T-cell (primary cell): ENCODE measurements around the gene GRK6. TPM values are rescaled to one million over a fixed set of nuclear protein-coding genes. Genes with fewer than 3 reads are reported as not detected.
A peak's percentile ranks its signal among the peaks of the same experiment; 100 is the strongest.

Experiments
- ATAC-seq, 4 experiments: fragments of 200-7000 bp in 3 of 4; fragments of 150-1000 bp in 1 of 4; cut with Tn5 transposase; replicated peaks in 1 of 4; 1 replicate in 3 of 4; 2 replicates in 1 of 4; pipeline ENCODE4 v1.10.0; 2021; ENCODE audit warnings: moderate library complexity in 3 of 4, mild to moderate bottlenecking in 2 of 4, moderate number of reproducible peaks in 1 of 4
- CTCF ChIA-PET, 2 donors: fragments of 300-600 bp; sonication (Branson Sonifier 250); formaldehyde crosslinking; loops; one replicate each; lab custom pipeline; 2022; ENCODE audit warnings: antibody characterized with exemption in 2 of 2; lab: Charles Lee
- POLR2A ChIA-PET, 2 donors: fragments of 300-600 bp; sonication (Branson Sonifier 250); formaldehyde crosslinking; loops; one replicate each; lab custom pipeline; 2022; ENCODE audit warnings: antibody characterized with exemption in 2 of 2; lab: Charles Lee
- DNase-seq, 35 experiments: peaks; one replicate each; pipeline versions ENCODE4 v3.0.0 to v3.0.0-alpha.2; 2013 to 2023
- H3K27ac ChIP-seq: one replicate; pipeline ENCODE4 v1.5.1; 2013; ENCODE audit warnings: low read length
- H3K27me3 ChIP-seq, 2 experiments: replicated peaks in 1 of 2; 1 replicate in 1 of 2; 2 replicates in 1 of 2; pipeline versions ENCODE4 v1.6.1 to v1.7.0; 2013; ENCODE audit warnings: low read length in 1 of 2, mixed read lengths in 1 of 2; ENCODE audit not compliant: control insufficient read depth in 2 of 2, insufficient read depth in 2 of 2; ENCODE audit errors: extremely low read depth in 1 of 2
- H3K36me3 ChIP-seq, 2 donors: 1 replicate in 1 of 2; 2 replicates in 1 of 2; pipeline versions ENCODE4 v1.6.1 to v1.7.0; 2013; ENCODE audit warnings: low read length in 1 of 2; ENCODE audit not compliant: control insufficient read depth in 2 of 2, insufficient read depth in 1 of 2; ENCODE audit errors: extremely low read depth in 1 of 2
- H3K4me1 ChIP-seq, 2 experiments: 1 replicate in 1 of 2; 2 replicates in 1 of 2; pipeline versions ENCODE4 v1.6.1 to v1.7.0; 2013; ENCODE audit warnings: low read length in 2 of 2, mixed read lengths in 1 of 2; ENCODE audit not compliant: insufficient read depth in 2 of 2, control insufficient read depth in 1 of 2; ENCODE audit errors: extremely low read depth in 1 of 2
- H3K4me3 ChIP-seq, 2 donors: 1 replicate in 1 of 2; 2 replicates in 1 of 2; pipeline versions ENCODE4 v1.5.1 to v1.7.0; 2013; ENCODE audit warnings: mild to moderate bottlenecking in 2 of 2, low read length in 1 of 2, moderate library complexity in 1 of 2; ENCODE audit not compliant: control insufficient read depth in 1 of 2; ENCODE audit errors: extremely low read depth in 1 of 2
- H3K9me3 ChIP-seq: 2 replicates; pipeline ENCODE4 v1.7.0; 2013
- H3K27ac Mint-ChIP-seq, 2 donors: one replicate each; pipeline ENCODE4 v1.8.0; 2020 to 2021; ENCODE audit warnings: mild to moderate bottlenecking in 2 of 2, mixed read lengths in 2 of 2
- H3K27me3 Mint-ChIP-seq, 2 donors: one replicate each; pipeline ENCODE4 v1.8.0; 2021 to 2022; ENCODE audit warnings: mixed read lengths in 2 of 2
- H3K36me3 Mint-ChIP-seq: one replicate; pipeline ENCODE4 v1.8.0; 2021; ENCODE audit warnings: mixed read lengths
- H3K4me1 Mint-ChIP-seq, 3 donors: one replicate each; pipeline ENCODE4 v1.8.0; 2020 to 2022; ENCODE audit warnings: mixed read lengths in 3 of 3, mild to moderate bottlenecking in 1 of 3
- H3K4me3 Mint-ChIP-seq, 3 donors: one replicate each; pipeline ENCODE4 v1.8.0; 2020 to 2022; ENCODE audit warnings: mild to moderate bottlenecking in 3 of 3, mixed read lengths in 3 of 3, moderate library complexity in 3 of 3
- H3K9me3 Mint-ChIP-seq, 3 donors: one replicate each; pipeline ENCODE4 v1.8.0; 2020 to 2022; ENCODE audit warnings: mixed read lengths in 3 of 3
- WGBS: methylation state at CpG from one replicate; pipeline ENCODE4 v1.1.5; 2013; ENCODE audit warnings: missing lambda C conversion rate; ENCODE audit not compliant: insufficient coverage; 5-methylcytosine and 5-hydroxymethylcytosine counted together
- total RNA-seq, 35 experiments: library from RNA in 6 of 35; stranded (reverse) in 6 of 35; fragments of 120-200 nt in 1 of 35; gene quantifications; one replicate each; pipeline versions ENCODE4 v1.2.1 to v1.2.4 and lab custom pipeline; 2013 to 2026

GRK6 gene
- total RNA-seq, 5 donors from 2014 or later (not counting 1 experiment from before 2014, with no cell fraction given): 196 to 226 (median 216) TPM

GRCh38 chr5:177427211-177427822, 841 bp downstream of the GRK6 start:
- ATAC-seq: no peak
- Histone ChIP-seq H3K4me1 (peaks cover 41 to 74% of the 10 kb centered on the region in 2 experiments), H3K36me3 (peaks cover 4 to 30% of the 10 kb centered on the region in 2 donors), H3K9me3 (no peaks in the 10 kb centered on the region), H3K27ac (peak overlapping the region; percentile 84), H3K27me3 (no peaks in the 10 kb centered on the region), H3K4me3 (peak overlapping the region; percentile 68 to 85)
- no peaks in the 10 kb centered on the region for H3K9me3 Mint-ChIP-seq
- ChIA-PET POLR2A (interaction anchor here (1.0 to 2.1 kb wide), 3 partner anchors 14 to 18 kb away, joined by 3 to 9 read pairs (median 3); no protein-coding TSS in a partner anchor), CTCF (interaction anchor here in 1 of 2 donors (1.4 to 3.2 kb wide), 7 partner anchors 18 to 37 kb away, joined by 3 to 37 read pairs (median 17); partner anchors contain the start of gene PRR7)
- H3K4me1 Mint-ChIP-seq: peaks cover 58 to 70% (median 67%) of the 10 kb centered on the region in 3 donors
- H3K36me3 Mint-ChIP-seq: peaks cover 8% of the 10 kb centered on the region
- WGBS: 1% methylated on average over 10 of the region's 11 CpGs
- H3K27me3 Mint-ChIP-seq: no peaks in the 10 kb centered on the region
- no peak for DNase-seq
- peak overlapping the region; percentile 95 for H3K27ac Mint-ChIP-seq
- H3K4me3 Mint-ChIP-seq: peak overlapping the region; percentile 79 to 92 (median 86)

- Mint-ChIP-seq H3K9me3 (no peaks in the 10 kb centered on the region), H3K27ac (peak overlapping the region; percentile 95), H3K36me3 (peaks cover 8% of the 10 kb centered on the region), H3K27me3 (no peaks in the 10 kb centered on the region), H3K4me3 (peak overlapping the region; percentile 79 to 92 (median 86)), H3K4me1 (peaks cover 61 to 76% (median 74%) of the 10 kb centered on the region in 3 donors)
- Histone ChIP-seq H3K27me3 (no peaks in the 10 kb centered on the region), H3K9me3 (no peaks in the 10 kb centered on the region), H3K36me3 (peaks cover 9 to 37% of the 10 kb centered on the region in 2 donors), H3K27ac (peak overlapping the region; percentile 84), H3K4me3 (peak overlapping the region; percentile 68 to 85), H3K4me1 (peaks cover 48 to 81% of the 10 kb centered on the region in 2 experiments)
- peak in 3 of 35 experiments; percentile 18 to 35 (median 22) for DNase-seq
- ATAC-seq: no peak
- CTCF ChIA-PET: interaction anchor here in 1 of 2 donors (0.9 to 3.2 kb wide), 4 partner anchors 11 to 27 kb away, joined by 3 to 37 read pairs (median 16); no protein-coding TSS in a partner anchor
- POLR2A ChIA-PET: interaction anchor here in 1 of 2 donors (1.0 kb wide), 1 partner anchor 16 kb away, joined by 3 read pairs; no protein-coding TSS in a partner anchor
- WGBS: 7% methylated on average over 8 of the region's 11 CpGs
Measured at GRCh38 chr5:177427919-177428573, 1.6 kb downstream of the GRK6 start.

- DNase-seq: no peak
- Histone ChIP-seq H3K27ac (peak overlapping the region; percentile 84), H3K27me3 (no peaks in the 10 kb centered on the region), H3K4me1 (peaks cover 55 to 88% of the 10 kb centered on the region in 2 experiments), H3K9me3 (no peaks in the 10 kb centered on the region), H3K4me3 (peak overlapping the region; percentile 68 to 85), H3K36me3 (peaks cover 13 to 43% of the 10 kb centered on the region in 2 donors)
- H3K4me1 Mint-ChIP-seq: peaks cover 65 to 81% (median 78%) of the 10 kb centered on the region in 3 donors
- no peaks in the 10 kb centered on the region for H3K9me3 Mint-ChIP-seq
- POLR2A ChIA-PET: no interaction called here
- no peaks in the 10 kb centered on the region for H3K27me3 Mint-ChIP-seq
- 4% methylated on average over 3 of the region's 10 CpGs for WGBS
- peaks cover 11% of the 10 kb centered on the region for H3K36me3 Mint-ChIP-seq
- CTCF ChIA-PET: interaction anchor here in 1 of 2 donors (0.9 to 2.2 kb wide), 5 partner anchors 10 to 38 kb away, joined by 3 to 12 read pairs (median 4); no protein-coding TSS in a partner anchor
- H3K4me3 Mint-ChIP-seq: peak overlapping the region; percentile 79 to 92 (median 86)
- H3K27ac Mint-ChIP-seq: peak overlapping the region; percentile 95
- no peak for ATAC-seq
Measured at GRCh38 chr5:177428574-177429217, 2.2 kb downstream of the GRK6 start.

DNA sequence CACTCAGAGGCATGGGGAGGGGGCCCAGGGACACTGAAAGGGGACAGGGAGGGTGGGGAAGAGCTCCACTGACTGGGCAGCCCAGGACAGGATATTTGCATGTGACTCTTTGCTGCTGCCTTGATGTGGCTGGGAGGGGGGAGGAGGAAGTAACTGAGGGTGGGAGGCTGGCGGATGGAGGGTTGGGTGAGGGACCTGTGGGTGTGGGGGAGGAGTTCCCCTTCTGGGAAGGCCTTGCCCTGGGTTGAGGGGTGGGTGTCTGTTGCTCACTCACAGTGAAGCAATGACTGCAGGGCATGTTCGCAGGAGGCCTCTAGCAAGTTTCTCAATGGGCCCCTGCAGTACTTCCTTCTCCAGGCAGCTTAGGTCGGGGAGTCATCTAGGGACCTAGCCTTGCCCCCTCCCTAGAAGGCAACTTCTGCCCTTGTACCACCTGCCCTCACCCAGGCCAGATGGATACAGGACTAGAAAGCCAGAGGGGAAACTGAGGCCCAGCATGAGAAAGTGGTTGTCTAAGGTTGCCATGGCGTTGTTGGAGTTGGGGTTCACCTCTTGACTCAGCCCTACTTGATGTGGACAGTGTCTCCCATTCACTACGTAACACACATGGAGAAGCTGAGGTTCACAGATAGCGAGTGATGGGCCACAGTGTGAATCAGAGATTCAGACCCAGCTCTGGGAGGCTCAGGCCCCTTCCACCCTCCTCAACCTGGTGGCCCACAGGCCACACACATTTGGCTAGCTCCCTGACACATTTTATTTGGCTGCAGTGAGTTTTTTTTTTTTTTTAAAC, 3.0 kb downstream of the GRK6 start:
- peak; percentile 13 to 29 (median 15) for ATAC-seq
- Mint-ChIP-seq H3K9me3 (no peaks in the 10 kb centered on the region), H3K4me1 (peaks cover 69 to 85% (median 82%) of the 10 kb centered on the region in 3 donors), H3K27me3 (no peaks in the 10 kb centered on the region), H3K4me3 (peak overlapping the region; percentile 79 to 92 (median 86)), H3K27ac (peak overlapping the region; percentile 95), H3K36me3 (peaks cover 14% of the 10 kb centered on the region)
- peak; percentile 70 to 93 (median 87) for DNase-seq
- H3K4me1 ChIP-seq: peaks cover 62 to 90% of the 10 kb centered on the region in 2 experiments
- H3K4me3 ChIP-seq: peak overlapping the region; percentile 68 to 85
- ChIA-PET CTCF (interaction anchor here (0.7 to 2.2 kb wide), 9 partner anchors 9 to 113 kb away, joined by 3 to 12 read pairs (median 4); no protein-coding TSS in a partner anchor), POLR2A (interaction anchor here (0.6 to 0.7 kb wide), 3 partner anchors 15 to 40 kb away, joined by 3 to 5 read pairs (median 3); no protein-coding TSS in a partner anchor)
- H3K36me3 ChIP-seq: peaks cover 18 to 51% of the 10 kb centered on the region in 2 donors
- 0% methylated on average over 2 of the region's 6 CpGs for WGBS
- H3K9me3 ChIP-seq: no peaks in the 10 kb centered on the region
- no peaks in the 10 kb centered on the region for H3K27me3 ChIP-seq
- H3K27ac ChIP-seq: peak overlapping the region; percentile 84

GRCh38 chr5:177430140-177430951, 3.9 kb downstream of the GRK6 start:
- ATAC-seq (no peak), DNase-seq (peak in 1 of 35 experiments; percentile 24)
- peaks cover 25 to 60% of the 10 kb centered on the region in 2 donors for H3K36me3 ChIP-seq
- peak overlapping the region; percentile 95 for H3K27ac Mint-ChIP-seq
- WGBS: 53% methylated on average over 24 of the region's 26 CpGs
- H3K27me3 Mint-ChIP-seq: no peaks in the 10 kb centered on the region
- CTCF ChIA-PET: interaction anchor here (0.7 to 2.2 kb wide), 8 partner anchors 8 to 114 kb away, joined by 3 to 12 read pairs (median 4); no protein-coding TSS in a partner anchor
- H3K27ac ChIP-seq: peak overlapping the region; percentile 84
- H3K9me3 Mint-ChIP-seq: no peaks in the 10 kb centered on the region
- POLR2A ChIA-PET: interaction anchor here (0.7 kb wide), 2 partner anchors 14 to 41 kb away, joined by 3 to 5 read pairs; no protein-coding TSS in a partner anchor
- H3K4me1 Mint-ChIP-seq: peaks cover 65 to 86% (median 86%) of the 10 kb centered on the region in 3 donors
- H3K36me3 Mint-ChIP-seq: peaks cover 14% of the 10 kb centered on the region
- H3K27me3 ChIP-seq: no peaks in the 10 kb centered on the region
- H3K4me1 ChIP-seq: peaks cover 63 to 90% of the 10 kb centered on the region in 2 experiments
- peak overlapping the region; percentile 79 to 92 (median 86) for H3K4me3 Mint-ChIP-seq
- no peaks in the 10 kb centered on the region for H3K9me3 ChIP-seq
- H3K4me3 ChIP-seq: peak overlapping the region; percentile 63 to 85
